ENCODE results near the gene GRIA1.

- TF ChIP-seq CTCF (conservative IDR thresholded peaks at IDR 0.05; ENCODE audit: low read depth, low read length), result no peak
- no peak for TF ChIP-seq RAD21 (IDR thresholded peaks at IDR 0.05; ENCODE audit: low read length)
- no peak for TF ChIP-seq MXI1 (IDR thresholded peaks at IDR 0.05; ENCODE audit: borderline replicate concordance, low read depth, low read length)
Measured at GRCh38 chr5:153594785-153595184, 104.3 kb downstream of the GRIA1 start.
